Gastrocnemius medialis (tissue), 4 donors: ENCODE results near the gene NT5DC3. TPM values are rescaled to one million over a fixed set of nuclear protein-coding genes. Genes with fewer than 3 reads are reported as not detected.

Experiments
- ATAC-seq, 2 donors: fragments of 150-250 bp; one replicate each; pipeline ENCODE4 v1.9.1; 2016
- DNase-seq, 2 donors: peaks; one replicate each; pipeline ENCODE4 v3.0.0-alpha.2; 2019
- H3K27ac ChIP-seq, 4 donors: fragments of 200-600 bp; sonication (generic); 1 replicate in 1 of 4; 2 replicates in 3 of 4; pipeline ENCODE4 v1.5.1; 2016 to 2018; ENCODE audit warnings: mild to moderate bottlenecking in 2 of 4, moderate library complexity in 1 of 4
- H3K27me3 ChIP-seq, 3 donors: fragments of 200-600 bp; sonication (generic) in 2 of 3; 1 replicate in 1 of 3; 2 replicates in 2 of 3; pipeline versions ENCODE4 v1.5.1 to v1.6.0; 2016 to 2019; ENCODE audit warnings: mild to moderate bottlenecking in 1 of 3, moderate library complexity in 1 of 3
- H3K36me3 ChIP-seq, 2 donors: fragments of 200-600 bp; sonication (generic) in 1 of 2; one replicate each; pipeline ENCODE4 v1.5.1; 2017 to 2018
- H3K4me1 ChIP-seq, 2 donors: fragments of 200-600 bp; sonication (generic) in 1 of 2; one replicate each; pipeline ENCODE4 v1.5.1; 2016 to 2017; ENCODE audit warnings: mild to moderate bottlenecking in 2 of 2
- H3K4me3 ChIP-seq, 4 donors: fragments of 200-600 bp; sonication (generic) in 3 of 4; 1 replicate in 1 of 4; 2 replicates in 3 of 4; pipeline ENCODE4 v1.5.1; 2016 to 2019; ENCODE audit warnings: mild to moderate bottlenecking in 2 of 4
- H3K9me3 ChIP-seq, 3 donors: fragments of 200-600 bp; sonication (generic) in 2 of 3; 1 replicate in 1 of 3; 2 replicates in 2 of 3; pipeline ENCODE4 v1.5.1; 2016 to 2019
- POLR2A ChIP-seq, 2 donors: fragments of 450-650 bp; IDR thresholded peaks; one replicate each; pipeline ENCODE4 v1.6.1; 2017; ENCODE audit warnings: antibody characterized with exemption in 2 of 2, mild to moderate bottlenecking in 2 of 2, moderate library complexity in 2 of 2
- in situ Hi-C, 4 donors: fragments of 200-750 bp; cut with MboI; loops; one replicate each; pipeline versions ENCODE4 v1.15.0 to v1.8.0; 2017; ENCODE audit warnings: low sequenced_read_pairs in 4 of 4
- intact Hi-C: fragments of 100-400 bp; cut with DNase I; formaldehyde crosslinking; loops from one replicate; pipeline ENCODE4 v1.15.1; 2023; ENCODE audit warnings: low total_unique reads
- total RNA-seq, 4 donors: library from RNA; depleted of rRNA; stranded (reverse); fragments of >200 nt; gene quantifications; one replicate each; pipeline versions ENCODE4 v1.1.0 to v1.2.3, GENCODE V29; 2016
- TF ChIP-seq, protein P1 (sequence below), 5 experiments: fragments of 450-650 bp in 3 of 5; fragments of 200-600 bp in 2 of 5; sonication (generic) in 2 of 5; IDR thresholded peaks in 4 of 5; conservative IDR thresholded peaks in 1 of 5; 1 replicate in 4 of 5; 2 replicates in 1 of 5; pipeline ENCODE4 v1.5.1; 2016 to 2019; ENCODE audit warnings: antibody characterized with exemption in 5 of 5, mild to moderate bottlenecking in 3 of 5, moderate library complexity in 3 of 5

The NT5DC3 gene
- total RNA-seq, 4 donors from 2014 or later, result 8.8 to 18.7 (median 13.9) TPM

DNA sequence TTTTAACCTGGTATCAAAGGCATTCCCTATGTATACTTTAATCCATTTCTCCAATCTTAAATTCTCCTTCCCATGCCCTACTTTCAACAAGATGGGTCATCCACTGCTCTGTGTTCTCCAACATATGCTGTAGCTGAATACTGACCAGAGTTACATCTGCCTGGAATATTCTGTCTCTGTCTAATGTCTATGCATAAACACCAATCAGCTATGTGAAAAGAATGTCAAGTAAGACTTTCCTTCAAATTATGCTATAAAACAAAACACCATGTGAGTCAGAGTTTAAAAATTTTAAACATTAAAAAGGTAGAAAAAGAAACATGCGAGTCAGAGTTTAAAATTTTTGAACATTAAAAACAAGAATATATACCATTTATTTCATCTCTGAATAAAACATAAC lies 19.3 kb downstream of the NT5DC3 start:
- H3K27ac ChIP-seq, result no peak overlapping the region
- no peaks in the 10 kb centered on the region for H3K9me3 ChIP-seq
- peaks cover 18 to 20% of the 10 kb centered on the region in 2 donors for H3K4me1 ChIP-seq
- ATAC-seq, result no peak
- intact Hi-C loops, result no loop called here
- H3K27me3 ChIP-seq, result no peaks in the 10 kb centered on the region
- in situ Hi-C loops, result no loop called here
- TF ChIP-seq, protein P1, sequence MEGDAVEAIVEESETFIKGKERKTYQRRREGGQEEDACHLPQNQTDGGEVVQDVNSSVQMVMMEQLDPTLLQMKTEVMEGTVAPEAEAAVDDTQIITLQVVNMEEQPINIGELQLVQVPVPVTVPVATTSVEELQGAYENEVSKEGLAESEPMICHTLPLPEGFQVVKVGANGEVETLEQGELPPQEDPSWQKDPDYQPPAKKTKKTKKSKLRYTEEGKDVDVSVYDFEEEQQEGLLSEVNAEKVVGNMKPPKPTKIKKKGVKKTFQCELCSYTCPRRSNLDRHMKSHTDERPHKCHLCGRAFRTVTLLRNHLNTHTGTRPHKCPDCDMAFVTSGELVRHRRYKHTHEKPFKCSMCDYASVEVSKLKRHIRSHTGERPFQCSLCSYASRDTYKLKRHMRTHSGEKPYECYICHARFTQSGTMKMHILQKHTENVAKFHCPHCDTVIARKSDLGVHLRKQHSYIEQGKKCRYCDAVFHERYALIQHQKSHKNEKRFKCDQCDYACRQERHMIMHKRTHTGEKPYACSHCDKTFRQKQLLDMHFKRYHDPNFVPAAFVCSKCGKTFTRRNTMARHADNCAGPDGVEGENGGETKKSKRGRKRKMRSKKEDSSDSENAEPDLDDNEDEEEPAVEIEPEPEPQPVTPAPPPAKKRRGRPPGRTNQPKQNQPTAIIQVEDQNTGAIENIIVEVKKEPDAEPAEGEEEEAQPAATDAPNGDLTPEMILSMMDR (IDR thresholded peaks at IDR 0.05 in 4 of 5, conservative IDR thresholded peaks at IDR 0.05 in 1 of 5), result no peak
- no peak for TF ChIP-seq POLR2A (IDR thresholded peaks at IDR 0.05)
- no peaks in the 10 kb centered on the region for H3K36me3 ChIP-seq
- DNase-seq, result no peak
- no peak overlapping the region for H3K4me3 ChIP-seq

DNA sequence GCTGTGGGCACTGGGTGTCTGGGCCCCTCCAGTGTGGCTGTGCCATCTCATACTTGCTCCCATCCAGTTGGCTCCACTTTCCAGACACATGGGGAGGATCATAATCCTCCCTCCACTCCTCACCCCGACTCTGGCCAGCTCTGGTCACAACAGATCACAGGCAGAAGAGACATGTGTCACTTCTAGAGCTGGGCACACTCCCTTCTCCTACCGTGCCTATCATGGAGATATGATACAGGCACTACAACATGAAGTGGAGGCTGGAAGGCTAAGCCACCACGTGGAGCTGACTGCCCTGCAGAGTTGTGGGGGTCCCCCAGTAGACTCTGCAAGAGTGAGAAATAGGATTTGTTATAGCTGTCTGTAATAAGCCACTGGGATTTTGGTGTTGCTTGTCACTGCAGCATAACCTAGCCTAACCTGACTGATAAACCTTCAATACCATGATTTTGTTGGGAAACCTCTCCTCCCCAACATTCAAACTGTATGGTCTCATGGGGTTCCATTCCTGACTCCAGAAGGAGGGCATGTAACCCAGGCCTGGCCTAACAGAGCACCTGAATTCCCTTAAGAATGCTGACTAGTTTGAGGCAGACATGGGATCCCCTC lies 20.0 kb downstream of the NT5DC3 start:
- in situ Hi-C loops, result no loop called here
- no peak overlapping the region for H3K4me3 ChIP-seq

DNA sequence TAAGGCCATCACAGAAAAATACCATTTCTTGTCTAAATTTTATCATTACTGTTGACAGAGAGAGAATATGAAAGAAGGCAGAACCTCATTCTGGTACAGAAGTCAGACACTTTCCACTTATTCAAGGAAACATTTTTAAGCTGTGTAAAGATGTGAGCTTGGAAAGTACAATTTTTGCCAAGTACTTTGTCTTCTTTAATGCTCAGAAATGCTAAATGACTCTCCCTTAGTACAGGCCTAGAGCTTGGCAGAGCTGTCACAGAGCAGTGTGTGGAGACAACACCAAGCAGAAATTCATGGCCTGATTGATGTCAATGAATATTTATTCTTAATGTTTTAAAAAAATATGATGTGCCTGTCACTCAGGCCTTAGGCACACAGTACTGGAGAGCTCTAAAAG lies 20.7 kb downstream of the NT5DC3 start:
- in situ Hi-C loops, result no loop called here
- no peaks in the 10 kb centered on the region for H3K27me3 ChIP-seq
- ATAC-seq (no peak), DNase-seq (no peak)
- no peak for TF ChIP-seq POLR2A (IDR thresholded peaks at IDR 0.05)
- TF ChIP-seq, protein P1 (IDR thresholded peaks at IDR 0.05 in 4 of 5, conservative IDR thresholded peaks at IDR 0.05 in 1 of 5), result no peak
- H3K36me3 ChIP-seq, result no peaks in the 10 kb centered on the region
- H3K9me3 ChIP-seq, result no peaks in the 10 kb centered on the region
- H3K4me1 ChIP-seq, result peaks cover 18 to 20% of the 10 kb centered on the region in 2 donors
- intact Hi-C loops, result no loop called here
- no peak overlapping the region for H3K4me3 ChIP-seq
- H3K27ac ChIP-seq, result no peak overlapping the region

More for the DNA sequence above, 20.0 kb downstream of the NT5DC3 start:
- H3K4me1 ChIP-seq, result peaks cover 18 to 20% of the 10 kb centered on the region in 2 donors
- ATAC-seq (no peak), DNase-seq (no peak)
- no peak for TF ChIP-seq POLR2A (IDR thresholded peaks at IDR 0.05)
- no peaks in the 10 kb centered on the region for H3K9me3 ChIP-seq
- no peaks in the 10 kb centered on the region for H3K36me3 ChIP-seq
- H3K27me3 ChIP-seq, result no peaks in the 10 kb centered on the region
- intact Hi-C loops, result no loop called here
- no peak overlapping the region for H3K27ac ChIP-seq

DNA sequence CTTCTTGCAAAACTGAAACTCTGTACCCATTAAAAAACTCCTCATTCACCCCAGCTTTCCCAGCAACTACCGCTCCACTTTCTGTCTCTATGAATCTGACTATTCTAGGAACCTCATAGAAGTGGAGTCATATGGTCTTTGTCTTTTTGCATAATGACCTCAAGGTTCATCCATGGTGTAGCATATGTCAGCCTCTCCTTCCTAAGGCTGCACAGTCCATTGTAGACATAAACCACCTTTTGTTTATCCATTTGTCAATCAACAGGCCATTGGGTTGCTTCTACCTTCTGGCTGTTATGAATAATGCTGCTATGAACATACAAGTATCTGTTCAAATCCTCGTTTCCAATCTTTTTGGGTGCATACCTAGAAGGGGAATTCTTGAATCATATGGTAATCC lies 21.1 kb downstream of the NT5DC3 start:
- H3K4me1 ChIP-seq, result peaks cover 18 to 19% of the 10 kb centered on the region in 2 donors
- no peak for DNase-seq
- no peak for TF ChIP-seq POLR2A (IDR thresholded peaks at IDR 0.05)
- TF ChIP-seq, protein P1 (IDR thresholded peaks at IDR 0.05 in 4 of 5, conservative IDR thresholded peaks at IDR 0.05 in 1 of 5), result no peak
- intact Hi-C loops (no loop called here), in situ Hi-C loops (no loop called here)
- H3K9me3 ChIP-seq, result no peaks in the 10 kb centered on the region
- no peak overlapping the region for H3K27ac ChIP-seq
- no peaks in the 10 kb centered on the region for H3K36me3 ChIP-seq
- H3K27me3 ChIP-seq, result no peaks in the 10 kb centered on the region
- H3K4me3 ChIP-seq, result no peak overlapping the region
- ATAC-seq, result no peak

DNA sequence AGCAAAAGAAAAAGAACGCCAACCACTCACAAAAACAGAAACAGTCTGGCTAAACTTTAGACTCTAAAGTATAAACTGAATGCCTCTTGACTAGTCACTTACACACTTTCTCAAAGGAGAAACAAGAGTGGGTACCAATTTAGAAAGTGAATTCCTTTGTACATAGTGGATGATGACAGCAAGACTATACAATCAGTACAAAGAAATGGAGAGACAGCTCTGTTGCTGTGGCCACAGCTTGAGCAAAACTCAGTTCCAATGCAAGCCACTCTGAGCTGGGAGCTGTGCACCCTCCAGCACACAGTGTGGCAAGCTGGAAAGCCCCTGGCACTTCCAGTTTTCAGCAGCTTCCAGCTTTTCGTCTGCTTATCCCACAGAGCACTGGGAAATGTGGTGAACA lies 21.7 kb downstream of the NT5DC3 start:
- in situ Hi-C loops (no loop called here), intact Hi-C loops (no loop called here)
- Histone ChIP-seq H3K27me3 (no peaks in the 10 kb centered on the region), H3K4me3 (no peak overlapping the region), H3K4me1 (peaks cover 16 to 17% of the 10 kb centered on the region in 2 donors), H3K36me3 (no peaks in the 10 kb centered on the region), H3K9me3 (no peaks in the 10 kb centered on the region), H3K27ac (no peak overlapping the region)
- DNase-seq, result no peak
- TF ChIP-seq, protein P1 (IDR thresholded peaks at IDR 0.05 in 4 of 5, conservative IDR thresholded peaks at IDR 0.05 in 1 of 5), result no peak
- no peak for ATAC-seq
